ENCODE results near the gene BIRC3.
"Not testable (repeated sequence)": the region's sequence is repeated elsewhere in the genome, so short reads cannot be mapped to it uniquely, and the experiment has no call there.

Gene BIRC3

DNA sequence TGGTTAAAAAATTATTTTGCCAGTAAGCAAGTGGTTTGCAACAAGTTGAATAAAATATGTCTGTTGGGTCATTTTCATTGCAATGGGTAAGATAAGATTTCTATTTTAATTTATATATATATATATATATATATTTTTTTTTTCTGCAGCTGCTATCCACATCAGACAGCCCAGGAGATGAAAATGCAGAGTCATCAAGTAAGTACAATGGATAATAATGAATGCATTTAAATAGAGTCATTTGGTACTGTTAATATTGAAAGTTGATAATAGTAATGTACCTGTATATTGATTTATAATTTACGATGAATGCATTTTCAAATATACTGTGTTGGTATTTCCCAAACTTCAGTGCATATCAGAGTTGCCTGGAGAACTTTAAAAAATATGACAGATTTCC is 11.5 kb downstream of the BIRC3 start:
- no peak overlapping the region for H3K4me3 ChIP-seq (ENCODE audit: low read depth, low read length)
- no peaks in the 10 kb centered on the region for H3K4me1 ChIP-seq (ENCODE audit: control insufficient read depth, insufficient read depth, low read length)
- no peaks in the 10 kb centered on the region for H3K9me3 ChIP-seq (ENCODE audit: control insufficient read depth, insufficient read depth, low read length)
- H3K9ac ChIP-seq (ENCODE audit: low read depth, low read length): no peak overlapping the region
- H3K27ac ChIP-seq (ENCODE audit: low read depth, low read length): no peak overlapping the region
- no peaks in the 10 kb centered on the region for H3K27me3 ChIP-seq (ENCODE audit: control insufficient read depth, insufficient read depth, low read length)
- no peaks in the 10 kb centered on the region for H3K36me3 ChIP-seq (ENCODE audit: control insufficient read depth, insufficient read depth, low read length)

GRCh38 chr11:102330231-102330630 is 12.9 kb downstream of the BIRC3 start:
- no peaks in the 10 kb centered on the region for H3K9me3 ChIP-seq (ENCODE audit: control insufficient read depth, insufficient read depth, low read length)
- no peaks in the 10 kb centered on the region for H3K36me3 ChIP-seq (ENCODE audit: control insufficient read depth, insufficient read depth, low read length)
- H3K4me3 ChIP-seq (ENCODE audit: low read depth, low read length): no peak overlapping the region
- H3K27ac ChIP-seq (ENCODE audit: low read depth, low read length): no peak overlapping the region
- no peak overlapping the region for H3K9ac ChIP-seq (ENCODE audit: low read depth, low read length)
- H3K27me3 ChIP-seq (ENCODE audit: control insufficient read depth, insufficient read depth, low read length): no peaks in the 10 kb centered on the region
- no peaks in the 10 kb centered on the region for H3K4me1 ChIP-seq (ENCODE audit: control insufficient read depth, insufficient read depth, low read length)

- H3K9ac ChIP-seq (ENCODE audit: low read depth, low read length): no peak overlapping the region
- no peaks in the 10 kb centered on the region for H3K9me3 ChIP-seq (ENCODE audit: control insufficient read depth, insufficient read depth, low read length)
- no peak overlapping the region for H3K4me3 ChIP-seq (ENCODE audit: low read depth, low read length)
- H3K4me1 ChIP-seq (ENCODE audit: control insufficient read depth, insufficient read depth, low read length): no peaks in the 10 kb centered on the region
- no peak overlapping the region for H3K27ac ChIP-seq (ENCODE audit: low read depth, low read length)
- H3K27me3 ChIP-seq (ENCODE audit: control insufficient read depth, insufficient read depth, low read length): no peaks in the 10 kb centered on the region
- H3K36me3 ChIP-seq (ENCODE audit: control insufficient read depth, insufficient read depth, low read length): no peaks in the 10 kb centered on the region
Observed at GRCh38 chr11:102331341-102331740, 14.1 kb downstream of the BIRC3 start.

GRCh38 chr11:102332611-102332994 is 15.3 kb downstream of the BIRC3 start:
- Histone ChIP-seq H3K4me1 (ENCODE audit: control insufficient read depth, insufficient read depth, low read length) (no peaks in the 10 kb centered on the region), H3K9me3 (ENCODE audit: control insufficient read depth, insufficient read depth, low read length) (no peaks in the 10 kb centered on the region), H3K4me3 (ENCODE audit: low read depth, low read length) (no peak overlapping the region), H3K36me3 (ENCODE audit: control insufficient read depth, insufficient read depth, low read length) (no peaks in the 10 kb centered on the region), H3K27ac (ENCODE audit: low read depth, low read length) (no peak overlapping the region), H3K9ac (ENCODE audit: low read depth, low read length) (no peak overlapping the region), H3K27me3 (ENCODE audit: control insufficient read depth, insufficient read depth, low read length) (no peaks in the 10 kb centered on the region)

DNA sequence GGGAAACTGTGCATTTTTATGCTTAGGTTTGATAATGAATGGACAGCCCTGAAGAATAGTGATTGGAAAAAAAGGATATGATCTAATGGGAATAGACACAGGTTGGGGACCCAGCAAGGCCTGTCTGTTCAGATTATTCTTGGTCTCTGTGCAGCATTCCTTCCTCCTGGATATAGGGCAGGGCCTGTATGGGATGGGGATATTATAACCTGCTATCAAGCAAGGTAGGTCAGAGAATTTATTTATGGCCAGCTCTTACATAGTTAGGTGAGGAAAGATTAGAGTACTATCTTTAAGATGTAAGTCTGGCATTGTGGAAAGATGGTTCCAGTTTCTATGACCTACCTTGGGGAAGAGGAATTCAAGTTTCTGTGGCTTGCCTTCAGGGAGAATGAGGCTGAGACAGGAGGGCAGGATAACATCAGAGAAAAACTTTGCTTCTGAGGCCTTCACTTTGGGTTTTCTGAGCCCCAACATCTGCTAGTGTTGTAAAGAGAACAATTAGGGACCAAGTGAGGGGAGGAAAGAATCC is 21.3 kb downstream of the BIRC3 start:
- Histone ChIP-seq H3K36me3 (ENCODE audit: control insufficient read depth, insufficient read depth, low read length) (no peaks in the 10 kb centered on the region), H3K9me3 (ENCODE audit: control insufficient read depth, insufficient read depth, low read length) (no peaks in the 10 kb centered on the region), H3K4me1 (ENCODE audit: control insufficient read depth, insufficient read depth, low read length) (0 out of 2 replicates have a peak, but pooled peaks cover 2% of the 10 kb centered on the region), H3K4me3 (ENCODE audit: low read depth, low read length) (no peak overlapping the region), H3K9ac (ENCODE audit: low read depth, low read length) (no peak overlapping the region), H3K27me3 (ENCODE audit: control insufficient read depth, insufficient read depth, low read length) (no peaks in the 10 kb centered on the region), H3K27ac (ENCODE audit: low read depth, low read length) (no peak overlapping the region)

DNA sequence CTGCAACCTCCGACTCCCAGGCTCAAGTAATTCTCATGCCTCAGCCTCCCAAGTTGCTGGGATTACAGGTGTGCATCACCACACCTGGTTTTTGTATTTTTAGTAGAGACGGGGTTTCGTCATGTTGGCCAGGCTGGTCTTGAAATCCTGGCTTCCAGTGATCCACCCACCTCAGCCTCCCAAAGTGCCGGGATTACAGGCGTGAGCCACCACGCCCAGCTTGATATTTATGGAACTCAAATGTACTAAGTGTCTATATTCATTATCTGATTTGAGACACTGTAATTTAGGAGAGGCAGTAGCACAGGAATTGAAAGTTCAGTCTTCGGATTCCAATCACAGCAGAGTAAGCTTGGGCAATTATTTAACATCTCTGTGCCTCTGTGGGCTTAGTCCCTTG is 24.0 kb downstream of the BIRC3 start:
- not testable (repeated sequence) for H3K4me3 ChIP-seq (ENCODE audit: low read depth, low read length); H3K9me3 ChIP-seq (ENCODE audit: control insufficient read depth, insufficient read depth, low read length); H3K27me3 ChIP-seq (ENCODE audit: control insufficient read depth, insufficient read depth, low read length); H3K9ac ChIP-seq (ENCODE audit: low read depth, low read length); H3K27ac ChIP-seq (ENCODE audit: low read depth, low read length); H3K36me3 ChIP-seq (ENCODE audit: control insufficient read depth, insufficient read depth, low read length)
- peaks cover 10% of the 10 kb centered on the region; the same call in 1 of the 2 replicates for H3K4me1 ChIP-seq (ENCODE audit: control insufficient read depth, insufficient read depth, low read length)

GRCh38 chr11:102341844-102342318 is 24.6 kb downstream of the BIRC3 start:
- Histone ChIP-seq H3K4me3 (ENCODE audit: low read depth, low read length) (no peak overlapping the region), H3K4me1 (ENCODE audit: control insufficient read depth, insufficient read depth, low read length) (peaks cover 11% of the 10 kb centered on the region; the same call in 1 of the 2 replicates), H3K9me3 (ENCODE audit: control insufficient read depth, insufficient read depth, low read length) (no peaks in the 10 kb centered on the region), H3K9ac (ENCODE audit: low read depth, low read length) (no peak overlapping the region), H3K27me3 (ENCODE audit: control insufficient read depth, insufficient read depth, low read length) (no peaks in the 10 kb centered on the region), H3K27ac (ENCODE audit: low read depth, low read length) (no peak overlapping the region), H3K36me3 (ENCODE audit: control insufficient read depth, insufficient read depth, low read length) (no peaks in the 10 kb centered on the region)

- H3K4me1 ChIP-seq (ENCODE audit: control insufficient read depth, insufficient read depth, low read length): peaks cover 16% of the 10 kb centered on the region
- no peak overlapping the region for H3K4me3 ChIP-seq (ENCODE audit: low read depth, low read length)
- no peak overlapping the region for H3K27ac ChIP-seq (ENCODE audit: low read depth, low read length)
Observed at GRCh38 chr11:102343809-102344208, 26.5 kb downstream of the BIRC3 start.

GRCh38 chr11:102345904-102346303 is 28.6 kb downstream of the BIRC3 start:
- Histone ChIP-seq H3K9me3 (ENCODE audit: control insufficient read depth, insufficient read depth, low read length) (no peaks in the 10 kb centered on the region), H3K9ac (ENCODE audit: low read depth, low read length) (no peak overlapping the region), H3K4me3 (ENCODE audit: low read depth, low read length) (peak overlapping the region; percentile 94), H3K27me3 (ENCODE audit: control insufficient read depth, insufficient read depth, low read length) (no peaks in the 10 kb centered on the region), H3K4me1 (ENCODE audit: control insufficient read depth, insufficient read depth, low read length) (peaks cover 16% of the 10 kb centered on the region), H3K36me3 (ENCODE audit: control insufficient read depth, insufficient read depth, low read length) (peaks cover 15% of the 10 kb centered on the region), H3K27ac (ENCODE audit: low read depth, low read length) (peak overlapping the region; percentile 95)

More at GRCh38 chr11:102343809-102344208, 26.5 kb downstream of the BIRC3 start:
- no peaks in the 10 kb centered on the region for H3K9me3 ChIP-seq (ENCODE audit: control insufficient read depth, insufficient read depth, low read length)
- no peaks in the 10 kb centered on the region for H3K36me3 ChIP-seq (ENCODE audit: control insufficient read depth, insufficient read depth, low read length)
- H3K27me3 ChIP-seq (ENCODE audit: control insufficient read depth, insufficient read depth, low read length): no peaks in the 10 kb centered on the region
- no peak overlapping the region for H3K9ac ChIP-seq (ENCODE audit: low read depth, low read length)

- Histone ChIP-seq H3K36me3 (ENCODE audit: control insufficient read depth, insufficient read depth, low read length) (peaks cover 19% of the 10 kb centered on the region), H3K9ac (ENCODE audit: low read depth, low read length) (peak overlapping the region; percentile 82), H3K4me1 (ENCODE audit: control insufficient read depth, insufficient read depth, low read length) (peaks cover 16% of the 10 kb centered on the region), H3K4me3 (ENCODE audit: low read depth, low read length) (peak overlapping the region; percentile 94), H3K27me3 (ENCODE audit: control insufficient read depth, insufficient read depth, low read length) (no peaks in the 10 kb centered on the region), H3K27ac (ENCODE audit: low read depth, low read length) (peak overlapping the region; percentile 95), H3K9me3 (ENCODE audit: control insufficient read depth, insufficient read depth, low read length) (no peaks in the 10 kb centered on the region)
Observed at GRCh38 chr11:102346456-102346747, 29.1 kb downstream of the BIRC3 start.

- Histone ChIP-seq H3K4me1 (ENCODE audit: control insufficient read depth, insufficient read depth, low read length) (peaks cover 16% of the 10 kb centered on the region), H3K9me3 (ENCODE audit: control insufficient read depth, insufficient read depth, low read length) (no peaks in the 10 kb centered on the region), H3K36me3 (ENCODE audit: control insufficient read depth, insufficient read depth, low read length) (peaks cover 19% of the 10 kb centered on the region), H3K9ac (ENCODE audit: low read depth, low read length) (peak within 1 kb of the TSS; percentile 82), H3K4me3 (ENCODE audit: low read depth, low read length) (peak within 1 kb of the TSS; percentile 94), H3K27me3 (ENCODE audit: control insufficient read depth, insufficient read depth, low read length) (no peaks in the 10 kb centered on the region), H3K27ac (ENCODE audit: low read depth, low read length) (peak within 1 kb of the TSS; percentile 95)
Observed at GRCh38 chr11:102346748-102347461, 29.6 kb downstream of the BIRC3 start, which contains the start of gene BIRC2. Gene BIRC2, plus strand, starts transcription at chr11:102347214. Its CDS starts 2,641 bp downstream, at chr11:102349855.

Data from HUES48 (cell line).